Measurements from ENCODE around the gene PATJ. TPM values are rescaled to one million over a fixed set of nuclear protein-coding genes. Genes with fewer than 3 reads are reported as not detected.

The PATJ gene
- total RNA-seq, 1 donor from 2014 or later = 56.2 TPM

- no peak overlapping the region for H3K4me3 ChIP-seq
- H3K27ac ChIP-seq = no peak overlapping the region
- no peak for DNase-seq
- ATAC-seq = no peak
- intact Hi-C loops (cut with DNase I) = no loop called here
- TF ChIP-seq CTCF (IDR thresholded peaks at IDR 0.05) = no peak
- H3K9me3 ChIP-seq = no peaks in the 10 kb centered on the region
- no peaks in the 10 kb centered on the region for H3K27me3 ChIP-seq
- H3K4me1 ChIP-seq = no peaks in the 10 kb centered on the region
- H3K36me3 ChIP-seq = peaks cover 3% of the 10 kb centered on the region
Measured at GRCh38 chr1:61995641-61996040, 253.4 kb downstream of the PATJ start.

GRCh38 chr1:61997123-61997522 lies 254.8 kb downstream of the PATJ start:
- H3K27me3 ChIP-seq = no peaks in the 10 kb centered on the region
- intact Hi-C loops (cut with DNase I) = no loop called here
- no peak overlapping the region for H3K27ac ChIP-seq
- no peak for TF ChIP-seq CTCF (IDR thresholded peaks at IDR 0.05)
- ATAC-seq = no peak
- H3K4me1 ChIP-seq = no peaks in the 10 kb centered on the region
- DNase-seq = no peak
- H3K4me3 ChIP-seq = no peak overlapping the region
- no peaks in the 10 kb centered on the region for H3K9me3 ChIP-seq
- no peaks in the 10 kb centered on the region for H3K36me3 ChIP-seq

GRCh38 chr1:62003777-62004176 lies 261.5 kb downstream of the PATJ start:
- H3K9me3 ChIP-seq = no peaks in the 10 kb centered on the region
- intact Hi-C loops (cut with DNase I) = no loop called here
- no peaks in the 10 kb centered on the region for H3K36me3 ChIP-seq
- ATAC-seq (no peak), DNase-seq (no peak)
- H3K27me3 ChIP-seq = no peaks in the 10 kb centered on the region
- H3K4me1 ChIP-seq = no peaks in the 10 kb centered on the region
- no peak for TF ChIP-seq CTCF (IDR thresholded peaks at IDR 0.05)
- no peak overlapping the region for H3K27ac ChIP-seq
- H3K4me3 ChIP-seq = no peak overlapping the region

GRCh38 chr1:62006690-62007089 lies 264.4 kb downstream of the PATJ start:
- no peak for TF ChIP-seq CTCF (IDR thresholded peaks at IDR 0.05)
- H3K27ac ChIP-seq = no peak overlapping the region
- DNase-seq = no peak
- intact Hi-C loops (cut with DNase I) = no loop called here
- H3K36me3 ChIP-seq = no peaks in the 10 kb centered on the region
- no peak for ATAC-seq
- H3K4me3 ChIP-seq = no peak overlapping the region
- H3K27me3 ChIP-seq = no peaks in the 10 kb centered on the region
- no peaks in the 10 kb centered on the region for H3K9me3 ChIP-seq
- H3K4me1 ChIP-seq = no peaks in the 10 kb centered on the region

- Histone ChIP-seq H3K4me1 (no peaks in the 10 kb centered on the region), H3K9me3 (no peaks in the 10 kb centered on the region), H3K27me3 (no peaks in the 10 kb centered on the region), H3K36me3 (no peaks in the 10 kb centered on the region), H3K27ac (no peak overlapping the region), H3K4me3 (no peak overlapping the region)
- DNase-seq (no peak), ATAC-seq (no peak)
- no peak for TF ChIP-seq CTCF (IDR thresholded peaks at IDR 0.05)
- intact Hi-C loops (cut with DNase I) = no loop called here
Measured at GRCh38 chr1:62011006-62011405, 268.7 kb downstream of the PATJ start.

- no peak for TF ChIP-seq CTCF (IDR thresholded peaks at IDR 0.05)
- no peak overlapping the region for H3K27ac ChIP-seq
- no peaks in the 10 kb centered on the region for H3K9me3 ChIP-seq
- DNase-seq = no peak
- H3K4me1 ChIP-seq = no peaks in the 10 kb centered on the region
- H3K4me3 ChIP-seq = no peak overlapping the region
- intact Hi-C loops (cut with DNase I) = no loop called here
- no peaks in the 10 kb centered on the region for H3K36me3 ChIP-seq
- no peak for ATAC-seq
- H3K27me3 ChIP-seq = no peaks in the 10 kb centered on the region
Measured at GRCh38 chr1:62012095-62012494, 269.8 kb downstream of the PATJ start.

Data from upper lobe of right lung (tissue), 1 donor.